HFFc6 (cell line): Measurements from ENCODE around the gene RNF150. TPM values are rescaled to one million over a fixed set of nuclear protein-coding genes. Genes with fewer than 3 reads are reported as not detected.

ENCODE experiments used
- DNase-seq: peaks from one replicate; pipeline ENCODE4 v3.0.0-alpha.2; 2018
- H3K27ac Mint-ChIP-seq: 2 replicates; pipeline ENCODE4 v1.8.0; 2020; ENCODE audit warnings: mild to moderate bottlenecking, mixed read lengths
- H3K27me3 Mint-ChIP-seq: 2 replicates; pipeline ENCODE4 v1.8.0; 2021; ENCODE audit warnings: mild to moderate bottlenecking, moderate library complexity, mixed read lengths; ENCODE audit not compliant: insufficient read depth
- H3K36me3 Mint-ChIP-seq: 2 replicates; pipeline ENCODE4 v1.8.0; 2021; ENCODE audit warnings: low read depth, mixed read lengths
- H3K4me1 Mint-ChIP-seq: 2 replicates; pipeline ENCODE4 v1.8.0; 2020; ENCODE audit warnings: low read depth, mixed read lengths
- H3K4me3 Mint-ChIP-seq: 2 replicates; pipeline ENCODE4 v1.8.0; 2020; ENCODE audit warnings: mild to moderate bottlenecking, moderate library complexity, mixed read lengths
- H3K9me3 Mint-ChIP-seq: 2 replicates; pipeline ENCODE4 v1.8.0; 2020; ENCODE audit warnings: mild to moderate bottlenecking, mixed read lengths
- total RNA-seq, 6 experiments: library from RNA; stranded (reverse); fragmentation: NEBNext Ultra II Directional; extraction: Animal tissue kit (Norgen Biotek cat#: 25700); gene quantifications; 2 replicates in 1 of 6; 3 replicates in 5 of 6; pipeline ENCODE4 v1.2.3, GENCODE V29; 2021
- TF ChIP-seq, protein P1 (sequence below): fragments of 200-600 bp; sonication (generic); IDR thresholded peaks from 2 replicates; pipeline ENCODE4 v1.5.0; 2021; ENCODE audit warnings: antibody characterized with exemption, mild to moderate bottlenecking

The RNF150 gene
- total RNA-seq, 6 experiments from 2014 or later = 15.1 to 24.2 (median 20.7) TPM

DNA sequence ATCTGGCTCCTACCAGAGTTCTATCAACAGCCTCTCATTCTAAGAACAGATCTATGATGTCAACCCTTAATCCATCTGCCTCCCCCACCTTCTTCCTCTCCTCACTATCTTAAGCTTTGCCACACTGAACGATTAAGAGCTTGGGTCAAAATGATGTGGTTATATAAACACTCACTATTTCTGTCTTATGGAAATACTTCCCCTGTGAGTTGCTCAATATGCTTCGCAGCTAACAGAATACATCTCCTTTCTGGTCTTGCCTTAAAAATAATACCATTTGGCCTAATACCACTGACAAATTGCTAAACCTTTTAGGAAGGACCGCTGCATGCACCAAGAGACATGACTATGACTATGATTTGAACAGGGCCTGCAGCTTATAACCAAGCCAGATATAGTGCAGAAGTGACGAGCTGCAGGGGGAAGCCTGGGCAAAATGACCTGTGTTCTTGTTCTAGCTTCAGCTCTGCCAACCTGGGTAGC lies 130.9 kb downstream of the RNF150 start:
- H3K36me3 Mint-ChIP-seq = no peaks in the 10 kb centered on the region
- peaks cover 1% of the 10 kb centered on the region; the same call in 1 of the 2 replicates for H3K27me3 Mint-ChIP-seq
- H3K9me3 Mint-ChIP-seq = no peaks in the 10 kb centered on the region
- peaks cover 28% of the 10 kb centered on the region for H3K4me1 Mint-ChIP-seq
- H3K4me3 Mint-ChIP-seq = no peak overlapping the region
- H3K27ac Mint-ChIP-seq = peak overlapping the region; percentile 9; the same call in 1 of the 2 replicates
- TF ChIP-seq, protein P1, sequence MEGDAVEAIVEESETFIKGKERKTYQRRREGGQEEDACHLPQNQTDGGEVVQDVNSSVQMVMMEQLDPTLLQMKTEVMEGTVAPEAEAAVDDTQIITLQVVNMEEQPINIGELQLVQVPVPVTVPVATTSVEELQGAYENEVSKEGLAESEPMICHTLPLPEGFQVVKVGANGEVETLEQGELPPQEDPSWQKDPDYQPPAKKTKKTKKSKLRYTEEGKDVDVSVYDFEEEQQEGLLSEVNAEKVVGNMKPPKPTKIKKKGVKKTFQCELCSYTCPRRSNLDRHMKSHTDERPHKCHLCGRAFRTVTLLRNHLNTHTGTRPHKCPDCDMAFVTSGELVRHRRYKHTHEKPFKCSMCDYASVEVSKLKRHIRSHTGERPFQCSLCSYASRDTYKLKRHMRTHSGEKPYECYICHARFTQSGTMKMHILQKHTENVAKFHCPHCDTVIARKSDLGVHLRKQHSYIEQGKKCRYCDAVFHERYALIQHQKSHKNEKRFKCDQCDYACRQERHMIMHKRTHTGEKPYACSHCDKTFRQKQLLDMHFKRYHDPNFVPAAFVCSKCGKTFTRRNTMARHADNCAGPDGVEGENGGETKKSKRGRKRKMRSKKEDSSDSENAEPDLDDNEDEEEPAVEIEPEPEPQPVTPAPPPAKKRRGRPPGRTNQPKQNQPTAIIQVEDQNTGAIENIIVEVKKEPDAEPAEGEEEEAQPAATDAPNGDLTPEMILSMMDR = no peak
- peak; percentile 31 for DNase-seq

- TF ChIP-seq, protein P1 = peak; percentile 57
- Mint-ChIP-seq H3K9me3 (no peaks in the 10 kb centered on the region), H3K4me1 (peaks cover 10% of the 10 kb centered on the region), H3K4me3 (no peak overlapping the region), H3K27ac (peak overlapping the region; percentile 32), H3K36me3 (no peaks in the 10 kb centered on the region), H3K27me3 (no peaks in the 10 kb centered on the region)
- peak; percentile 65 for DNase-seq
Observed at GRCh38 chr4:140996766-140997165, 136.5 kb downstream of the RNF150 start.

DNA sequence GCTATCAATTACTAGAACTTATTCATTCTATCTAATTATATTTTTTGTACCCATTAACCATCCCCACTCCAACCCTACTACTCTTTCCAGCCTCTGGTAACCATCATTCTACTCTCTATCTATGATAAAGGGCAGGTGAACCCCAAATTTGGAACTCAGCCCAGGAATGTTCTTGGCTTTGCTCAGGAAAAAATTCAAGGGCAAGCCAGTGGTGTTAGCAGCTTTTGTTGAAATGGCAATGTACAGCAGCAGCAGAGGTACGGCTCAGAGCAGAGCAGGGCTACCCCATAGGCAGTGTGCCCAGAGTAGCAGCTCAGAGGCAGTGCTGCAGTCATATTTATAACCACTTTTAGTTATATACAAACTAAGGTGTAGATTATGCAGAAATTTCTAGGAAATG lies 138.2 kb downstream of the RNF150 start:
- Mint-ChIP-seq H3K9me3 (no peaks in the 10 kb centered on the region), H3K4me3 (no peak overlapping the region), H3K4me1 (peaks cover 10% of the 10 kb centered on the region), H3K36me3 (no peaks in the 10 kb centered on the region), H3K27ac (no peak overlapping the region), H3K27me3 (peaks cover 2% of the 10 kb centered on the region; the same call in 1 of the 2 replicates)
- no peak for DNase-seq
- TF ChIP-seq, protein P1 = no peak

DNA sequence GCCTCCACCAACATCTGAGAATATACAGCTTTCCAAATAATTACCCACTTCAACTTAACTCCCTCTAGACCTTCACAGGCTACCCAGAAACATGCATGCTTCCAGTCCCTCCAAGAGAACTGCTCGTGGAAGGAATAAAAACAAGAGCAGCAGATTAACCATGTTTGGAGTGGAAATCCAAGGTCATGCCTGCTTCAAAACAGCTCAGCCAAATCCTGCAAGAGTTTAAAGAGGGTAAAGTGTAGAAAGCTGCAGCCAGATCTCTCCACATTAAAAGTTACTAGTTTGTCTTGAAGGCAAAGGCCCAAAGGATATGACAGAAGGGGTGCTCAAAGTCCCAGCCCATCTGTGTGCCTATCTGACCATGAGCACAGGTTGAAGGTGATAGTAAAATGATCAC lies 139.3 kb downstream of the RNF150 start:
- peaks cover 2% of the 10 kb centered on the region; the same call in 1 of the 2 replicates for H3K27me3 Mint-ChIP-seq
- H3K4me3 Mint-ChIP-seq = no peak overlapping the region
- H3K27ac Mint-ChIP-seq = no peak overlapping the region
- peaks cover 10% of the 10 kb centered on the region for H3K4me1 Mint-ChIP-seq
- no peak for DNase-seq
- no peaks in the 10 kb centered on the region for H3K9me3 Mint-ChIP-seq
- TF ChIP-seq, protein P1 = no peak
- no peaks in the 10 kb centered on the region for H3K36me3 Mint-ChIP-seq

DNA sequence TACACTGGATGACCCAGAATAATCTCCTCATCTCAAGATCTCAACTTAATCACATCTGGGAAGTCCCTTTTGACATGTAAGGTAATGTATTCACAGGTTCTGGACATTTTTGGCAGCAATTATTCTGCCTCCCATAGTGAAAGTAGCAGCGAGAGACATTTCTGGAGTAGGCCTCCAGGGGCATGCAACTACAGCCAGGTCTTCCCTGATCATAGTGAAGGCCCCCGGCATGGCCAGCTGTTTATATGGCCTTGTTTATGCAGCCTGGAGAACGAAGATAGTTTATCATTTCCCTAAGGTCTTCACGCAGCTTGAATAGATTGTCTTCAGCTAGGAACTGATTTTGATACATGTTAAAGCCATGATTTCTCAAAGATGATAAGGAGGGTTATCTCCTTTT lies 139.9 kb downstream of the RNF150 start:
- DNase-seq = no peak
- Mint-ChIP-seq H3K36me3 (no peaks in the 10 kb centered on the region), H3K27ac (no peak overlapping the region), H3K9me3 (no peaks in the 10 kb centered on the region), H3K27me3 (peaks cover 2% of the 10 kb centered on the region; the same call in 1 of the 2 replicates), H3K4me3 (no peak overlapping the region), H3K4me1 (peaks cover 10% of the 10 kb centered on the region)
- TF ChIP-seq, protein P1 = no peak
